Transverse colon (tissue), 4 donors: ENCODE data around the gene PZP. TPM values are rescaled to one million over a fixed set of nuclear protein-coding genes. Genes with fewer than 3 reads are reported as not detected.
"Not testable (repeated sequence)": the region's sequence is repeated elsewhere in the genome, so short reads cannot be mapped to it uniquely, and the experiment has no call there.

Source experiments
- DNase-seq: peaks from one replicate; pipeline ENCODE4 v3.0.0-alpha.2; 2019
- H3K27ac ChIP-seq, 4 donors: fragments of 200-600 bp; sonication (generic); 2 replicates each; pipeline ENCODE4 v1.5.1; 2016 to 2018; ENCODE audit warnings: inconsistent platforms in 4 of 4
- H3K27me3 ChIP-seq: fragments of 200-600 bp; sonication (generic); 2 replicates; pipeline ENCODE4 v1.5.1; 2017; ENCODE audit warnings: inconsistent platforms
- H3K36me3 ChIP-seq, 4 donors: fragments of 200-600 bp; sonication (generic); 2 replicates each; pipeline ENCODE4 v1.5.1; 2017 to 2019; ENCODE audit warnings: inconsistent platforms in 4 of 4
- H3K4me1 ChIP-seq, 4 donors: fragments of 200-600 bp; sonication (generic); 2 replicates each; pipeline ENCODE4 v1.5.1; 2017 to 2020; ENCODE audit warnings: inconsistent platforms in 4 of 4
- H3K4me3 ChIP-seq, 4 donors: fragments of 200-600 bp; sonication (generic); 1 replicate in 1 of 4; 2 replicates in 3 of 4; pipeline versions ENCODE4 v1.5.1 to v1.6.1; 2017 to 2019; ENCODE audit warnings: inconsistent platforms in 4 of 4
- H3K9me3 ChIP-seq, 2 donors: fragments of 200-600 bp; sonication (generic); 2 replicates each; pipeline ENCODE4 v1.5.1; 2017 to 2019; ENCODE audit warnings: inconsistent platforms in 2 of 2
- EP300 ChIP-seq: sonication (generic); formaldehyde crosslinking; IDR thresholded peaks from one replicate; pipeline ENCODE4 v1.6.1; 2017; ENCODE audit warnings: antibody characterized with exemption, low read depth
- POLR2A ChIP-seq: fragments of 450-650 bp; IDR thresholded peaks from one replicate; pipeline ENCODE4 v1.6.1; 2016; ENCODE audit warnings: antibody characterized with exemption, mild to moderate bottlenecking, moderate library complexity
- POLR2AphosphoS5 ChIP-seq, 3 donors: sonication (generic); formaldehyde crosslinking; IDR thresholded peaks; one replicate each; pipeline ENCODE4 v1.6.1; 2016; ENCODE audit warnings: antibody characterized with exemption in 3 of 3
- WGBS, 2 donors: methylation state at CpG; one replicate each; pipeline ENCODE4 v1.1.5; 2018; ENCODE audit warnings: low coverage in 1 of 2; 5-methylcytosine and 5-hydroxymethylcytosine counted together
- in situ Hi-C, 4 donors: fragments of 200-750 bp; cut with MboI; loops; one replicate each; pipeline versions ENCODE4 v1.15.0 to v1.15.1; 2017; ENCODE audit warnings: low sequenced_read_pairs in 3 of 4, low pct_ligation_motif_present in 1 of 4, low pct_unique_long_range_greater_than_20kb in 1 of 4
- intact Hi-C: fragments of 100-400 bp; cut with DNase I; formaldehyde crosslinking; loops from one replicate; pipeline ENCODE4 v1.15.1; 2023; ENCODE audit warnings: low total_unique reads
- total RNA-seq, 4 donors: library from RNA; depleted of rRNA; stranded (reverse); fragments of >200 nt; gene quantifications; one replicate each; pipeline ENCODE4 v1.1.0, GENCODE V29; 2016
- TF ChIP-seq, protein P1 (sequence below), 5 experiments: fragments of 200-600 bp in 3 of 5; fragments of 450-650 bp in 2 of 5; sonication (generic) in 3 of 5; IDR thresholded peaks; 1 replicate in 2 of 5; 2 replicates in 3 of 5; pipeline ENCODE4 v1.5.1; 2016 to 2017; ENCODE audit warnings: antibody characterized with exemption in 5 of 5, inconsistent platforms in 3 of 5, mild to moderate bottlenecking in 2 of 5, moderate library complexity in 1 of 5

PZP gene
- total RNA-seq, 4 donors from 2014 or later: not detected

DNA sequence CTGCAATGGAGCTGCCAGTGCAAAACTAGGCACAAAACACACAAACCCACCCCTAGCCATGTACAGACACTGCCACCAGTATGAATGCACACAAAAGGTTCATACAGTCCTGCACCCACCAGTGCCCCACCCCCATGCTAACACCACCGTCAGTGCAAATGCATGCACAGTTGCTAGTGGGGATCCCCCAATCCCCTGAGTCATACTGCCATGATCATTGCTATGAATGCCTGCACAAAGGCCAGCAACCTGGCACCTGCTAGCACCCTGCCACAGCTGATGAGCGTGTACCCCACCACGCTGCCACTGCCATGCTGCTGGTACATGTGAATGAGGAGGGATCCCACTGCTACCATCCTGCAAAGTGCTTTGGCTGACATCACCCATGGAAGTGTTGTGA lies 23.9 kb downstream of the PZP start:
- Histone ChIP-seq H3K36me3 (no peaks in the 10 kb centered on the region), H3K4me3 (no peak overlapping the region), H3K4me1 (no peaks in the 10 kb centered on the region), H3K27ac (no peak overlapping the region), H3K27me3 (no peaks in the 10 kb centered on the region), H3K9me3 (no peaks in the 10 kb centered on the region)
- DNase-seq: no peak
- in situ Hi-C loops (no loop called here), intact Hi-C loops (no loop called here)
- whole genome bisulfite sequencing, 2 donors: 87% methylated on average over 3 of the region's 3 CpGs; no CpG with 5 or more reads in 1 of the 2 donors
- no peak for TF ChIP-seq POLR2AphosphoS5 (IDR thresholded peaks at IDR 0.05)
- TF ChIP-seq, protein P1, sequence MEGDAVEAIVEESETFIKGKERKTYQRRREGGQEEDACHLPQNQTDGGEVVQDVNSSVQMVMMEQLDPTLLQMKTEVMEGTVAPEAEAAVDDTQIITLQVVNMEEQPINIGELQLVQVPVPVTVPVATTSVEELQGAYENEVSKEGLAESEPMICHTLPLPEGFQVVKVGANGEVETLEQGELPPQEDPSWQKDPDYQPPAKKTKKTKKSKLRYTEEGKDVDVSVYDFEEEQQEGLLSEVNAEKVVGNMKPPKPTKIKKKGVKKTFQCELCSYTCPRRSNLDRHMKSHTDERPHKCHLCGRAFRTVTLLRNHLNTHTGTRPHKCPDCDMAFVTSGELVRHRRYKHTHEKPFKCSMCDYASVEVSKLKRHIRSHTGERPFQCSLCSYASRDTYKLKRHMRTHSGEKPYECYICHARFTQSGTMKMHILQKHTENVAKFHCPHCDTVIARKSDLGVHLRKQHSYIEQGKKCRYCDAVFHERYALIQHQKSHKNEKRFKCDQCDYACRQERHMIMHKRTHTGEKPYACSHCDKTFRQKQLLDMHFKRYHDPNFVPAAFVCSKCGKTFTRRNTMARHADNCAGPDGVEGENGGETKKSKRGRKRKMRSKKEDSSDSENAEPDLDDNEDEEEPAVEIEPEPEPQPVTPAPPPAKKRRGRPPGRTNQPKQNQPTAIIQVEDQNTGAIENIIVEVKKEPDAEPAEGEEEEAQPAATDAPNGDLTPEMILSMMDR (IDR thresholded peaks at IDR 0.05): no peak
- TF ChIP-seq POLR2A: no peak
- TF ChIP-seq EP300: no peak

DNA sequence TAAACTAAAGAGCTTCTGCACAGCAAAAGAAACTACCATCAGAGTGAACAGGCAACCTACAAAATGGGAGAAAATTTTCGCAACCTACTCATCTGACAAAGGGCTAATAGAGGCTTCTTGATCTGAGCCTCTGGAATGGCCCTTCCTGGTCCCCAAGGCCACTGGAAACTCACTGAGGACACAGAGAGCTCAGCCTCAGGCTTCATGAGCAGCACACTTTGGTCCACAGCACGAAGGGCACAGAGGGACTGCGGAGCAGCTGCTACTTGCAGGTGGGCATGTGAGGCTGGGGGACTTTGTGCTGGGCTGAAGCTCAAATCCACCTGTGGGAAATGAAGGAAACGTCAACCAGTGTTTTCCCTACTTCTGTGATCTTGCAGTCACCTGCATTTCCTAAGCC lies 27.4 kb downstream of the PZP start:
- intact Hi-C loops: no loop called here
- Histone ChIP-seq H3K27me3 (no peaks in the 10 kb centered on the region), H3K4me1 (no peaks in the 10 kb centered on the region), H3K4me3 (no peak overlapping the region), H3K27ac (no peak overlapping the region), H3K9me3 (no peaks in the 10 kb centered on the region), H3K36me3 (no peaks in the 10 kb centered on the region)
- in situ Hi-C loops: no loop called here
- WGBS, 2 donors: 70 to 80% methylated on average over 1 to 4 of the region's 4 CpGs
- no peak for TF ChIP-seq POLR2A
- TF ChIP-seq, protein P1 (IDR thresholded peaks at IDR 0.05): no peak
- DNase-seq: no peak

DNA sequence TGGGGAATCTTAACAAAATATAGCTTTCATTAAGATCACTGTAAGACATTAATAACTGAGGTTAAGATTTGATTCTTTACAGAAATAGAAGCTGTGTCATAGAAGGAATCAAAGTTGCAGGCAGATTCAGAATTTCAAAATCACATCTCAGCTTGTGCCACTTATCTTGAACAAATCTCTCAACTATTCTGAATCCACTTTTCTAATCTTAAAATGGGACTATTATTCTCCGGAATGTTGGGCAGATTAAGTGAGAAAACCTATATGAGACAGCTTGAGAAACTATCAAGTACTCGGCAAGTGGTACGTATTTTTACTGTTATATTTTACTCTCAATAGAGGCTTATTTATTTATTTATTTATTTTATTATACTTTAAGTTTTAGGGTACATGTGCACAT lies 28.4 kb downstream of the PZP start:
- Histone ChIP-seq H3K4me1 (no peaks in the 10 kb centered on the region), H3K36me3 (no peaks in the 10 kb centered on the region), H3K27me3 (no peaks in the 10 kb centered on the region), H3K27ac (no peak overlapping the region), H3K9me3 (no peaks in the 10 kb centered on the region), H3K4me3 (no peak overlapping the region)
- DNase-seq: no peak
- TF ChIP-seq, protein P1 (IDR thresholded peaks at IDR 0.05): no peak
- no peak for TF ChIP-seq EP300
- no peak for TF ChIP-seq POLR2AphosphoS5 (IDR thresholded peaks at IDR 0.05)
- TF ChIP-seq POLR2A: no peak
- intact Hi-C loops (no loop called here), in situ Hi-C loops (no loop called here)
- 92% methylated on average over 3 of the region's 3 CpGs for WGBS, 2 donors

DNA sequence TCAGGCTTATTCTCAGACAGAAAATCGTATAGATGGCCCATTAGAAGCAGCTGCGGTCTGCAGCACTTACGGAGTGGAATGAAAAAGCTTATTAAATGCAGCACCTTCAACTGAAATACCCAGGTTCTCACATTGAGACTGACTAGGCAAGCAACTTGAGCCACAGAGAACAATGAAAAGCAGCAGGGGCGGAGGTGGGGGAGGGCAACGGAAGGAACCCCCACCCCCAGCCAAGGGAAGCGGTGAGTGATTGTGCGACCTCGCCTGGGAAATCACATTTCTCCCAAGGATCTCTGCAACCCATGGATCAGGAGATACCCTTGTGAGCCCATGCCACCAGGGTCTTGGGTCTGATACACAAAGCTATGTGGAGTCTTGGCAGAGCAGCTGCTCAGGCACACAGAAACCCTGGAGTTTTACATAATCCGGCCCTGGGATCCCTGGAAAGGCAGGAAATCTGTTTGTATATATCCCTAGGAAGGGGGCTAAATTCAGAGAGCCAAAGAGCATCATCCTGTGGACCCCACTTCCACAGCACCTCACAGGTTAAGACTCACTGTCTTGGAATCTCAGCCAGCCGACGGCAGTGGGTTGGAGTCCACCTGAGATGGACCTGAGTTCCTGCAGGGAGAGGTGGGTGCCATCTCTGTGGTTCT lies 38.1 kb downstream of the PZP start:
- 63 to 79% methylated on average over 1 to 11 of the region's 11 CpGs for WGBS, 2 donors
- TF ChIP-seq POLR2AphosphoS5 (IDR thresholded peaks at IDR 0.05): no peak
- TF ChIP-seq POLR2A: no peak
- TF ChIP-seq, protein P1 (IDR thresholded peaks at IDR 0.05): no peak
- TF ChIP-seq EP300: no peak
- no peaks in the 10 kb centered on the region for H3K9me3 ChIP-seq
- in situ Hi-C loops: no loop called here
- H3K27ac ChIP-seq: no peak overlapping the region
- H3K27me3 ChIP-seq: no peaks in the 10 kb centered on the region
- H3K36me3 ChIP-seq: no peaks in the 10 kb centered on the region
- intact Hi-C loops: no loop called here
- H3K4me3 ChIP-seq: no peak overlapping the region
- H3K4me1 ChIP-seq: no peaks in the 10 kb centered on the region
- no peak for DNase-seq

DNA sequence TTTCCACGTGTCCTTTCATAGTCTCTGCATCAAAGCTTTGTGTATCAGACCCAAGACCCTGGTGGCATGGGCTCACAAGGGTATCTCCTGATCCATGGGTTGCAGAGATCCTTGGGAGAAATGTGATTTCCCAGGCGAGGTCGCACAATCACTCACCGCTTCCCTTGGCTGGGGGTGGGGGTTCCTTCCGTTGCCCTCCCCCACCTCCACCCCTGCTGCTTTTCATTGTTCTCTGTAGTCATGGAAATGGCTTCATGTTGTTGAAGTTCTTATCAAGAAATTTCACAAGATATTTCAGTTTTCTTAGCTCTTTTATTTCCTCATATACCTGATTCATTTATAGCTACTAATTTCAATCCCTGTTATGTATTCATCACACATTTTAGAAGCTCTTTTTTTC lies 40.9 kb downstream of the PZP start:
- H3K27me3 ChIP-seq, DNase-seq, H3K9me3 ChIP-seq, intact Hi-C loops, H3K36me3 ChIP-seq, H3K27ac ChIP-seq, in situ Hi-C loops, H3K4me1 ChIP-seq, H3K4me3 ChIP-seq: not testable (repeated sequence)
- 65 to 74% methylated on average over 2 to 5 of the region's 5 CpGs for WGBS, 2 donors
